Endodermal cell (in vitro differentiated cells): ENCODE data around the gene TLL1. TPM values are rescaled to one million over a fixed set of nuclear protein-coding genes. Genes with fewer than 3 reads are reported as not detected.

Experiments used
- DNase-seq: peaks from one replicate; pipeline ENCODE4 v3.0.0-alpha.2; 2017
- H3K27ac ChIP-seq: 2 replicates; pipeline ENCODE4 v1.5.1; 2013; ENCODE audit warnings: mild to moderate bottlenecking, low read depth, low read length, moderate library complexity
- H3K27me3 ChIP-seq: 2 replicates; pipeline ENCODE4 v1.6.1; 2013; ENCODE audit warnings: mild to moderate bottlenecking, low read length, moderate library complexity; ENCODE audit not compliant: insufficient read depth, control insufficient read depth, poor library complexity, severe bottlenecking
- H3K36me3 ChIP-seq: 2 replicates; pipeline ENCODE4 v1.7.0; 2013; ENCODE audit warnings: mild to moderate bottlenecking, low read length, moderate library complexity; ENCODE audit not compliant: control insufficient read depth, insufficient read depth
- H3K4me1 ChIP-seq: one replicate; pipeline ENCODE4 v1.7.0; 2013; ENCODE audit warnings: low read length; ENCODE audit not compliant: control insufficient read depth, insufficient read depth
- H3K4me3 ChIP-seq: 2 replicates; pipeline ENCODE4 v1.5.1; 2013; ENCODE audit warnings: mild to moderate bottlenecking, low read length, moderate library complexity
- H3K9ac ChIP-seq: 2 replicates; pipeline ENCODE4 v1.6.1; 2013; ENCODE audit warnings: mild to moderate bottlenecking, low read length, moderate library complexity; ENCODE audit not compliant: poor library complexity, severe bottlenecking; ENCODE audit errors: extremely low read depth
- H3K9me3 ChIP-seq: 2 replicates; pipeline ENCODE4 v1.6.1; 2013; ENCODE audit warnings: mild to moderate bottlenecking, low read length, moderate library complexity; ENCODE audit not compliant: control insufficient read depth
- H3K27ac Mint-ChIP-seq: 2 replicates; pipeline ENCODE4 v1.8.0; 2020; ENCODE audit warnings: mixed read lengths
- H3K27me3 Mint-ChIP-seq: 2 replicates; pipeline ENCODE4 v1.8.0; 2021; ENCODE audit warnings: mild to moderate bottlenecking, mixed read lengths; ENCODE audit not compliant: insufficient read depth
- H3K36me3 Mint-ChIP-seq: 2 replicates; pipeline ENCODE4 v1.8.0; 2020; ENCODE audit warnings: low read depth, mixed read lengths
- H3K4me1 Mint-ChIP-seq: 2 replicates; pipeline ENCODE4 v1.8.0; 2020; ENCODE audit warnings: mixed read lengths
- H3K4me3 Mint-ChIP-seq: 2 replicates; pipeline ENCODE4 v1.8.0; 2020; ENCODE audit warnings: mild to moderate bottlenecking, moderate library complexity, mixed read lengths
- H3K9me3 Mint-ChIP-seq: 2 replicates; pipeline ENCODE4 v1.8.0; 2020; ENCODE audit warnings: mild to moderate bottlenecking, mixed read lengths
- WGBS, 2 experiments: methylation state at CpG; one replicate each; pipeline versions ENCODE4 v1.1.5 to v1.1.7; 2013; ENCODE audit warnings: missing lambda C conversion rate in 2 of 2, mixed read lengths in 1 of 2; ENCODE audit not compliant: insufficient coverage in 1 of 2, insufficient read length in 1 of 2; 5-methylcytosine and 5-hydroxymethylcytosine counted together
- total RNA-seq, 2 donors: library from RNA; stranded (reverse); fragmentation: NEBNext Ultra II Directional in 1 of 2; extraction: Animal tissue kit (Norgen Biotek cat#: 25700) in 1 of 2; gene quantifications; 2 replicates in 1 of 2; 3 replicates in 1 of 2; pipeline ENCODE4 v1.2.1, GENCODE V29; 2021
- TF ChIP-seq, protein P1 (sequence below): fragments of 200-600 bp; sonication (generic); conservative IDR thresholded peaks from 2 replicates; pipeline ENCODE4 v1.5.0; 2021; ENCODE audit warnings: antibody characterized with exemption, mild to moderate bottlenecking

Gene TLL1
- total RNA-seq, 2 donors from 2014 or later, result 0.18 to 3.8 TPM

DNA sequence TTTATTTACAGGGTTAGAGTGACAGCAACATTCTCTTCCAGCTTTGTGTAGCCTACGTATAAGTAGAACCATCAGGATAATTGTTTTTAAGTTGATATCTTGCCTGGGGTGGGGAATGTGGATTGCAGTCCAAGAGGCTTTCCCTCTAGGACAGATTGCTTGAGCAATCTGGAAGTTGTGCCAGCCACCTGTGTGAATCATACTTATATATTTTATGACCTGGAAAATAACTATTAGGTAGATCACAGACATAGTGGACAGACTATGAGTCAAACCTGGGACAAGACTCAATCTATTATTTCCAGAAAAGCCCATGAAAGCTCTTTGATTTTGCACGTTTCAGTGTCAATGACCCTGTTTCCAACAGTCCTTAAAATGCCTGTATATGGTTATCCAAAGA lies 98.9 kb downstream of the TLL1 start:
- Mint-ChIP-seq H3K36me3 (no peaks in the 10 kb centered on the region), H3K4me3 (no peak overlapping the region), H3K4me1 (no peaks in the 10 kb centered on the region), H3K27ac (no peak overlapping the region), H3K27me3 (no peaks in the 10 kb centered on the region), H3K9me3 (peaks cover 9% of the 10 kb centered on the region)
- Histone ChIP-seq H3K4me1 (no peaks in the 10 kb centered on the region), H3K9me3 (no peaks in the 10 kb centered on the region), H3K27ac (no peak overlapping the region), H3K27me3 (no peaks in the 10 kb centered on the region), H3K36me3 (no peaks in the 10 kb centered on the region), H3K4me3 (no peak overlapping the region), H3K9ac (no peak overlapping the region)
- no peak for DNase-seq
- WGBS, 2 experiments, result 84 to 86% methylated on average over 2 of the region's 2 CpGs
- TF ChIP-seq, protein P1, sequence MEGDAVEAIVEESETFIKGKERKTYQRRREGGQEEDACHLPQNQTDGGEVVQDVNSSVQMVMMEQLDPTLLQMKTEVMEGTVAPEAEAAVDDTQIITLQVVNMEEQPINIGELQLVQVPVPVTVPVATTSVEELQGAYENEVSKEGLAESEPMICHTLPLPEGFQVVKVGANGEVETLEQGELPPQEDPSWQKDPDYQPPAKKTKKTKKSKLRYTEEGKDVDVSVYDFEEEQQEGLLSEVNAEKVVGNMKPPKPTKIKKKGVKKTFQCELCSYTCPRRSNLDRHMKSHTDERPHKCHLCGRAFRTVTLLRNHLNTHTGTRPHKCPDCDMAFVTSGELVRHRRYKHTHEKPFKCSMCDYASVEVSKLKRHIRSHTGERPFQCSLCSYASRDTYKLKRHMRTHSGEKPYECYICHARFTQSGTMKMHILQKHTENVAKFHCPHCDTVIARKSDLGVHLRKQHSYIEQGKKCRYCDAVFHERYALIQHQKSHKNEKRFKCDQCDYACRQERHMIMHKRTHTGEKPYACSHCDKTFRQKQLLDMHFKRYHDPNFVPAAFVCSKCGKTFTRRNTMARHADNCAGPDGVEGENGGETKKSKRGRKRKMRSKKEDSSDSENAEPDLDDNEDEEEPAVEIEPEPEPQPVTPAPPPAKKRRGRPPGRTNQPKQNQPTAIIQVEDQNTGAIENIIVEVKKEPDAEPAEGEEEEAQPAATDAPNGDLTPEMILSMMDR, result no peak

DNA sequence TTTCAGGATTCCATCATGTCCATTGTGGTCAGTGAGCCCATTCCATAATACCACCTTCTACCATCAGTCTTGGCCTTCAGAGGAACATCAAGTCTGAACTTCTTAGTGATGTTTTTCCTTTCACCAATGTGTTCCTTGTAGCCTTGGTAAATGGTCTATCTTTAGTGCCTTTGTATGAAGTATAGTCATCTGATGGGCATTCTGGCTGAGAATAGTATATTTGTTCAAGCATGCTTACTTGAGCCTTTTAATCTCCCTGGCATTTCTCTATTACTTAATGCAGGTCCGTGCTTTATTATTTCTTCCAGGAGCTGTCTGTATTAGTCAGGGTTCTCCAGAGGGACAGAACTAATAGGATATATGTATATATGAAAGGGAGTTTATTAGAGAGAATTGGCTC lies 99.7 kb downstream of the TLL1 start:
- Mint-ChIP-seq H3K27me3 (no peaks in the 10 kb centered on the region), H3K4me1 (no peaks in the 10 kb centered on the region), H3K4me3 (no peak overlapping the region), H3K9me3 (peaks cover under 1% of the 10 kb centered on the region), H3K36me3 (no peaks in the 10 kb centered on the region), H3K27ac (no peak overlapping the region)
- H3K9me3 ChIP-seq, result no peaks in the 10 kb centered on the region
- TF ChIP-seq, protein P1, result no peak
- DNase-seq, result no peak
- no peak overlapping the region for H3K27ac ChIP-seq
- H3K36me3 ChIP-seq, result no peaks in the 10 kb centered on the region
- H3K4me1 ChIP-seq, result no peaks in the 10 kb centered on the region
- no peak overlapping the region for H3K9ac ChIP-seq
- no peak overlapping the region for H3K4me3 ChIP-seq
- H3K27me3 ChIP-seq, result no peaks in the 10 kb centered on the region
- WGBS, 2 experiments, result 100% methylated on average over 1 of the region's 1 CpG; no CpG with 5 or more reads in 1 of the 2 experiments

DNA sequence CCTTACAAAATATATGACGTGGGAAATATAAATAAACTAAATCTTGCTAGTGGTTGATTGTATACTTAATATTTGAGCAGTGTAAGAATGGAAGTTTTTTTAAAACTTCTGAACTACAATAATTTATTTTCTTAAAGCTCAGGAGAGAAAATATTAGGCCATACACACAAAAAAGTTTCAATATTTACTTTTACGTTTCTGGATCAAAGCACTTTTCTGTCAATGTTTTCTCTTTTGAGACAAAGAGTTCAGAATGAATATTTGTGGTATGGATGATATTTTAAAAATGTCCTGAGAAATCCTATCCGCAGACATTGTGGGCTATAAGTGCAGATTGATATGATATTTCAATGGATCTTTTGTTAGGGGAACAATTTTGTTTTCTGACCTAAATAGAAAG lies 109.9 kb downstream of the TLL1 start:
- H3K27me3 Mint-ChIP-seq, result no peaks in the 10 kb centered on the region
- Histone ChIP-seq H3K36me3 (no peaks in the 10 kb centered on the region), H3K4me1 (no peaks in the 10 kb centered on the region), H3K27ac (no peak overlapping the region), H3K4me3 (no peak overlapping the region), H3K9ac (no peak overlapping the region), H3K27me3 (no peaks in the 10 kb centered on the region), H3K9me3 (no peaks in the 10 kb centered on the region)
- DNase-seq, result no peak
- WGBS, 2 experiments, result 88 to 100% methylated on average over 2 to 3 of the region's 3 CpGs
- no peak overlapping the region for H3K27ac Mint-ChIP-seq
- H3K4me1 Mint-ChIP-seq, result no peaks in the 10 kb centered on the region
- no peaks in the 10 kb centered on the region for H3K36me3 Mint-ChIP-seq
- no peak overlapping the region for H3K4me3 Mint-ChIP-seq
- TF ChIP-seq, protein P1, result no peak
- no peaks in the 10 kb centered on the region for H3K9me3 Mint-ChIP-seq
